Muscle of arm (tissue), 12 donors: ENCODE results near the gene C11orf98. TPM values are rescaled to one million over a fixed set of nuclear protein-coding genes. Genes with fewer than 3 reads are reported as not detected.
"Not testable (repeated sequence)": the region's sequence is repeated elsewhere in the genome, so short reads cannot be mapped to it uniquely, and the experiment has no call there.

Experiments
- DNase-seq: peaks from one replicate; pipeline ENCODE4 v3.0.0-alpha.2; 2013
- polyA plus RNA-seq, 12 donors: library from polyadenylated mRNA; unstranded; fragments of 120-200 nt; gene quantifications; one replicate each; pipeline ENCODE4 v1.2.1, GENCODE V29; 2013; ENCODE audit not compliant: insufficient read length in 12 of 12

C11orf98 gene
- polyA plus RNA-seq, 12 donors = 27.4 to 66.5 (median 34.9) TPM; not detected in 1

DNA sequence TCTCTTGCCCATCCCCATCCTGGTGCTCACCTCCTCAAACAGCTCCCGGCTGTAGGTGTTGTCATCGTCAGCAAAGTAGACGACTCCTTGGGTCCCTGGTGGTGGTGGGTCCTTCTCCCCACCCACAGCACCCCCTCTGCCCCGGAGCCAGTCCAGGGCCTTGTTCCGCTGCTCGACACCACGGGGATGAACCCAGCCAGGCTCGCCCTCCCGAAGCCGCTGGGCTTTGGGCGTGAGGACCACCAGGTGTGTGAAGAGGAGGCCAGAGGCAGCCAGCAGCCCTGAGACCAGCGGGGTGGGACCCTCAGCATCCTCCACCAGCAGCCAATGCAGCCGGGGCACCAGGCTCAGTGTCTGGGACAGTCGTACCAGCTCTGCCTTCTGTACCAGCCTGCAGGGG lies 48.1 kb downstream of the C11orf98 start:
- DNase-seq = not testable (repeated sequence)

DNA sequence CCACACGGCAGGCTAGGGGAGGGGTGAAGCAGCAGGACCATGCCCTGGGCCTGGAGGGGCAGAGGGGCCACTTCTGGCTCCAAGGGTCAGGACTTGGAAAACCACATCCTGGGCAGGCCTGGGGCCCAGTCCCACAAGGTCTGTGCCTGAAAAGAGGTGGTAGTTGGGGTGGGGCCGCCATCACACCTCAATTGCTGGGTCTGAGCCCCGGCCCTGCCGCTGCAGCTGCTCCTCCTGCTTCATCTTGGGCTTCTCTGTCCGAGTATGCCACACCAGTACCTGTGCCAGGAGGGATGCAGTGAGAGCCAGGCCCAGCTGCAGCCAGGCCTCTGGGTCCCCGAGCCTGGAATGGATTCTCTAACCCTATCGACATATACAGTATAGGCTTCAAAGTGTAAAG lies 49.5 kb downstream of the C11orf98 start:
- DNase-seq = no peak

DNA sequence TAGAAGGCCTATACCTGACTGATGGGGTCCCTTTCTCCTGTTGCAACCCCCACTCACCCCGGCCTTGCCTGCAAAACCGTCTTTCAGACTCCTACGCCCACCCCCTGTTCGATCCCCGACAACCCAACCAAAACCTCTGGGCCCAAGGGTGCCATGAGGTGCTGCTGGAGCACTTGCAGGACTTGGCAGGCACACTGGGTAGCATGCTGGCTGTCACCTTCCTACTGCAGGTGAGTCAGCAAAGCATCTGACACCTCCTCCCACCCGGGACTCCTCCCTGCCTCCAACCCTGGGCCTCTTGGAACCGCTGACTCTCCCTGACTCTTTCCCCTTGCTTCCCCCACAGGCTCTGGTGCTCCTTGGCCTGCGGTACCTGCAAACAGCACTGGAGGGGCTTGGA lies 50.7 kb downstream of the C11orf98 start:
- DNase-seq = no peak

DNA sequence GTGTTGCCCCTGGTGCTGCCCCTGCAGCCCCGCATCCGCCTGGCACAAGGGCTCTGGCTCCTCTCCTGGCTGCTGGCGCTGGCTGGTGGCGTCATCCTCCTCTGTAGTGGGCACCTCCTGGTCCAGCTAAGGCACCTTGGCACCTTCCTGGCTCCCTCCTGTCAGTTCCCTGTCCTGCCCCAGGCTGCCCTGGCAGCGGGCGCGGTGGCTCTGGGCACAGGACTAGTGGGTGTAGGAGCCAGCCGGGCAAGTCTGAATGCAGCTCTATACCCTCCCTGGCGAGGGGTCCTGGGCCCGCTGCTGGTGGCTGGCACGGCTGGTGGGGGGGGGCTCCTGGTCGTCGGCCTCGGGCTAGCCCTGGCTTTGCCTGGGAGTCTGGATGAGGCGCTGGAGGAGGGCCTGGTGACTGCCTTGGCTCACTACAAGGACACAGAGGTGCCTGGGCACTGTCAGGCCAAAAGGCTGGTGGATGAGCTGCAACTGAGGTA lies 51.7 kb downstream of the C11orf98 start:
- no peak for DNase-seq

Other genes with a start within 250 kb of the C11orf98 start
- not detected for gene SCGB1A1, start 246.2 kb downstream of the C11orf98 start, polyA plus RNA-seq
- 100 to 1,000 TPM; 101 to 395 (median 301) TPM for gene AHNAK, start 118.4 kb downstream of the C11orf98 start, polyA plus RNA-seq
- 1,000 to 10,000 TPM in 11 of 12 donors, 100 to 1,000 TPM in 1; 357 to 3,515 (median 3,174) TPM for gene EEF1G, start 91.3 kb downstream of the C11orf98 start, polyA plus RNA-seq
- 10 to 100 TPM in 10 of 12 donors, 1 to 10 TPM in 1, not detected in 1; 7.8 to 17.4 (median 14.4) TPM for gene TUT1, start 73.7 kb downstream of the C11orf98 start, polyA plus RNA-seq
- 100 to 1,000 TPM in 1 of 12 donors, 10 to 100 TPM in 11; 29.1 to 168 (median 45.1) TPM for gene MTA2, start 63.3 kb downstream of the C11orf98 start, polyA plus RNA-seq
- 10 to 100 TPM in 11 of 12 donors, not detected in 1; 12.1 to 35.5 (median 16.2) TPM for gene EML3, start 52.4 kb downstream of the C11orf98 start, polyA plus RNA-seq
- 1 to 10 TPM in 9 of 12 donors, under 1 TPM in 1, not detected in 2; 0.87 to 3.2 (median 1.6) TPM for gene ROM1, start 52.0 kb downstream of the C11orf98 start, polyA plus RNA-seq
- 10 to 100 TPM in 11 of 12 donors, not detected in 1; 13.2 to 40.2 (median 15.7) TPM for gene B3GAT3, start 43.2 kb downstream of the C11orf98 start, polyA plus RNA-seq
- gene GANAB, start 18.6 kb downstream of the C11orf98 start, polyA plus RNA-seq = 100 to 1,000 TPM; 131 to 283 (median 176) TPM
- 10 to 100 TPM in 7 of 12 donors, 1 to 10 TPM in 4, not detected in 1; 8.0 to 13.0 (median 10.7) TPM for gene INTS5, start 11.9 kb downstream of the C11orf98 start, polyA plus RNA-seq
- gene CSKMT, start 102 bp upstream of the C11orf98 start, polyA plus RNA-seq = 1 to 10 TPM in 10 of 12 donors, not detected in 2; 2.3 to 3.6 (median 2.8) TPM
- gene UQCC3, start 6.5 kb upstream of the C11orf98 start, polyA plus RNA-seq = 1 to 10 TPM in 10 of 12 donors, not detected in 2; 4.2 to 6.5 (median 4.7) TPM
- 1 to 10 TPM in 11 of 12 donors, not detected in 1; 3.3 to 9.5 (median 6.4) TPM for gene LBHD1, start 7.1 kb upstream of the C11orf98 start, polyA plus RNA-seq
- 100 to 1,000 TPM in 11 of 12 donors, not detected in 1; 110 to 172 (median 124) TPM for gene UBXN1, start 13.9 kb upstream of the C11orf98 start, polyA plus RNA-seq
- 10 to 100 TPM in 11 of 12 donors, not detected in 1; 13.6 to 31.1 (median 17.5) TPM for gene LRRN4CL, start 24.3 kb upstream of the C11orf98 start, polyA plus RNA-seq
- gene BSCL2, start 42.2 kb upstream of the C11orf98 start, polyA plus RNA-seq = 10 to 100 TPM in 11 of 12 donors, not detected in 1; 16.3 to 71.7 (median 23.7) TPM
- gene GNG3, start 42.5 kb upstream of the C11orf98 start, polyA plus RNA-seq = 1 to 10 TPM in 1 of 12 donors, under 1 TPM in 8, not detected in 3; 0.34 to 1.2 (median 0.70) TPM
- gene HNRNPUL2, start 62.2 kb upstream of the C11orf98 start, polyA plus RNA-seq = 10 to 100 TPM in 11 of 12 donors, not detected in 1; 40.6 to 57.1 (median 49.4) TPM
- gene TTC9C, start 63.3 kb upstream of the C11orf98 start, polyA plus RNA-seq = 10 to 100 TPM in 11 of 12 donors, not detected in 1; 26.5 to 59.9 (median 30.2) TPM
- gene ZBTB3, start 89.0 kb upstream of the C11orf98 start, polyA plus RNA-seq = 1 to 10 TPM in 10 of 12 donors, not detected in 2; 3.1 to 5.1 (median 4.2) TPM
- gene POLR2G, start 96.4 kb upstream of the C11orf98 start, polyA plus RNA-seq = 100 to 1,000 TPM in 2 of 12 donors, 10 to 100 TPM in 9, not detected in 1; 60.7 to 102 (median 88.3) TPM
- 10 to 100 TPM in 11 of 12 donors, not detected in 1; 11.8 to 67.7 (median 14.6) TPM for gene TAF6L, start 106.2 kb upstream of the C11orf98 start, polyA plus RNA-seq
- 10 to 100 TPM in 11 of 12 donors, not detected in 1; 25.7 to 41.4 (median 28.8) TPM for gene TMEM179B, start 122.2 kb upstream of the C11orf98 start, polyA plus RNA-seq
- gene TMEM223, start 126.8 kb upstream of the C11orf98 start, polyA plus RNA-seq = 10 to 100 TPM in 10 of 12 donors, not detected in 2; 11.9 to 16.9 (median 15.1) TPM
- gene NXF1, start 140.2 kb upstream of the C11orf98 start, polyA plus RNA-seq = 100 to 1,000 TPM in 1 of 12 donors, 10 to 100 TPM in 10, not detected in 1; 55.0 to 132 (median 69.9) TPM
- 10 to 100 TPM in 11 of 12 donors, not detected in 1; 29.8 to 50.9 (median 34.3) TPM for gene STX5, start 166.8 kb upstream of the C11orf98 start, polyA plus RNA-seq
- gene TEX54, start 167.6 kb upstream of the C11orf98 start, polyA plus RNA-seq = under 1 TPM in 2 of 12 donors, not detected in 10; 0.42 to 0.80 TPM
- gene WDR74, start 174.4 kb upstream of the C11orf98 start, polyA plus RNA-seq = 10 to 100 TPM in 11 of 12 donors, not detected in 1; 19.1 to 36.6 (median 30.7) TPM
- 100 to 1,000 TPM in 1 of 12 donors, 10 to 100 TPM in 10, not detected in 1; 32.8 to 132 (median 44.9) TPM for gene SLC3A2, start 215.7 kb upstream of the C11orf98 start, polyA plus RNA-seq